OCI-LY3 (cell line): Measurements from ENCODE around the gene LYZL6.

Experiments
- EZH2phosphoT487 ChIP-seq: fragments of 200-600 bp; shearing (Covaris generic); IDR thresholded peaks from 2 replicates; pipeline ENCODE4 v1.6.1; 2018; ENCODE audit warnings: antibody characterized with exemption, mixed run types, low read depth
- TF ChIP-seq, protein P1 (sequence below): fragments of 200-600, 300-600 bp; sonication (generic); IDR thresholded peaks from 2 replicates; pipeline ENCODE4 v1.5.1; 2014; ENCODE audit warnings: antibody characterized with exemption, low read length, low read depth

DNA sequence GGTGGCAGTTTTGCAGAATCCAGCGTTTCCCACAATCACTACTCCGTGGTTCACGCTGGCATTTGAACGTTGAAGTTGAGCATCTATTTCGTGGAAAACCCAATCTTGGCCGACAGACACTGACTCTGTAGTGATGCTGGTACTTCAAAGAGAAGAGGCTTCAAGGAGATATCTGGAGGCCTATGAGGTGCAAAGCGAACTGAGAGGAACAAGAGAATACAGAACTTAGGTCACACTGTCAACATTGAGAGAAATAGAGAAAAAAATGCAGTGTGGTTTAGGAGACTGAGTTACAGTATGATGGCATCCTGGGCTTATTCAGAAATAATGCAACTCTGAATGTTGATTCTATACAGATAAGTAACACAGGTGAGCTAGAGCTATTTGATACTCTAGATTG is 21.8 kb upstream of the LYZL6 start:
- TF ChIP-seq, protein P1, sequence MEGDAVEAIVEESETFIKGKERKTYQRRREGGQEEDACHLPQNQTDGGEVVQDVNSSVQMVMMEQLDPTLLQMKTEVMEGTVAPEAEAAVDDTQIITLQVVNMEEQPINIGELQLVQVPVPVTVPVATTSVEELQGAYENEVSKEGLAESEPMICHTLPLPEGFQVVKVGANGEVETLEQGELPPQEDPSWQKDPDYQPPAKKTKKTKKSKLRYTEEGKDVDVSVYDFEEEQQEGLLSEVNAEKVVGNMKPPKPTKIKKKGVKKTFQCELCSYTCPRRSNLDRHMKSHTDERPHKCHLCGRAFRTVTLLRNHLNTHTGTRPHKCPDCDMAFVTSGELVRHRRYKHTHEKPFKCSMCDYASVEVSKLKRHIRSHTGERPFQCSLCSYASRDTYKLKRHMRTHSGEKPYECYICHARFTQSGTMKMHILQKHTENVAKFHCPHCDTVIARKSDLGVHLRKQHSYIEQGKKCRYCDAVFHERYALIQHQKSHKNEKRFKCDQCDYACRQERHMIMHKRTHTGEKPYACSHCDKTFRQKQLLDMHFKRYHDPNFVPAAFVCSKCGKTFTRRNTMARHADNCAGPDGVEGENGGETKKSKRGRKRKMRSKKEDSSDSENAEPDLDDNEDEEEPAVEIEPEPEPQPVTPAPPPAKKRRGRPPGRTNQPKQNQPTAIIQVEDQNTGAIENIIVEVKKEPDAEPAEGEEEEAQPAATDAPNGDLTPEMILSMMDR: no peak
- TF ChIP-seq EZH2phosphoT487: no peak
